HS-5 (cell line): ENCODE measurements around the gene SIVA1.

Source experiments
- DNase-seq: peaks from one replicate; pipeline ENCODE4 v3.0.0-alpha.2; 2012; ENCODE audit warnings: low read depth

SIVA1 gene

GRCh38 chr14:104751539-104752422 lies 1.2 kb upstream of the SIVA1 start:
- no peak for DNase-seq

DNA sequence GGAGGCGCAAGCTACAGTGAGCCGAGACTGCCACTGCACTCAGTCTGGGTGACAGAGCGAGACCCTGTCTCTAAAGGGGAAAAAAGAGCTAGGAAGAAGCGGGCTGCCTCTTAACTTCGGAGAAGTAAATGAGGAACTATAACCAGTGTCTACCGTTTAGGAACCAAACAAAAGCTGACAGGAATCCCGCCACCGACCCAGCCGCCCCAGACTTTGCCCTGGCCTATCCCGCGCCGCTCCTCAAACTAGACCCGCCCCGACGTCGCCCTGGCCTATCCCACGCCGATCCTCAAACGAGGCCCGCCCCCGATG lies 568 bp upstream of the SIVA1 start:
- DNase-seq = no peak

DNA sequence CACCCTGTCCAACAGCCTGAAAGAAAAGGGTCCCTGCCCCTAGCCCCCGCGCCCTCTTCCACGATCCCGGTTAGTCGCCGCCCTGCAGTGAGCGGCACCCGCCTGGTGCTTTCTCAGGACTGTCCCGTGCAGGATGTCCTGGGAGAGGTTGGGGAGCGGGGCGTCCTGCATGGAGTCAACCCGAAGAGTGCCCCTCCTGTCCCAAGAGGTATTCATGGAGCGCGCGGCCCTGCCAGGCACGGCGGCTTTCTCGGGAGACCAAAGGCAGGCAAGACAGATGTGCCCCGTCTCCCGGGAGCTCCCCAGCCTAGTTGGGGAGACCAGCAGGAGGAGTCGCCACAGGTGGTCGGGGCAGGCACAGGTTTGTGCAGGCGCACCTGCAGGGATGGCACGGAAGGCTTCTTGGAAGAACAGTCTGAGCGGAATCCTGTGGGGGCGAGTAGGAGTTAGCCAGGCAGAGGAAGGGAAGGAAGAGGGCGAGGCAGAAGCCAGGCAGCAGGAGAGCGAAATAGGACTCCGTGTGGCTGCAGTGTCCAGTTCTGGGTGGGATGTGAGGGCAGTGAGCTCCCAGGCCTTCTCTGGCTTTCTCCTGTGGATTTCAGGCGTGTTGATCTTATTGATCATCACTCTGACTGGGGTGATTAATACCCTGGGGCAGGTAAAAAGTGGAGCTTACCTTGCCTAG lies 723 bp downstream of the SIVA1 start:
- no peak for DNase-seq

DNA sequence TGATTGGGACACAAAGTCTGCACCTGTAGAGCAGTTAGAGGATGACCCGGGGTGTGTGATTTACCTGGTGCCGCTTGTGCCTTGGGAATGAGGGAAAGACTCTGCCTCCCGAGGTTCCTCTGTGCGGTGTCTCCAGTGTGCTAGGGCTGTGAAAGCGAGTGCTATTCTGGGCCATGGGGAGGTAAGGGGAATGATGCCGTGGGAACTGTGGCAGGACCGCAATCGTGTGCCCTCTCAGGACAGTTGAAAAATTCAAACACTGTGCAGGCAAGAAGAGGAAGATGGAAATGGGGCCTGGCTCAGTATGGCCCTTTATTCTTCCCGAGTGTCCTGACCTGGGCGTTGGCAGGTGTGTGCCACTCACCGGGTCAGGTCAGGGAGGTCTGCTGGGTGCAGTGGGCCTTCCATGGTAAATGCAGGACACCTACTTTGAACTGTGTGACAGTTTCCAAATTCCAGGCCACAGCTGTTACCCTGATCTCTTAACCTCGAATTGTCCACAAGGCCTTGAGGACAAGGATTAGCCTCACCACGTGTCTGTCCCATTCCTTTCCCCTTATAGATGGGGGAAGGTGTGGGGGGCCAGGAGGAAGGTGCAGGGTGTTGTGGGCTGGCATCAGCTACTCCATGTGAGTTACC lies 1.4 kb downstream of the SIVA1 start:
- DNase-seq = no peak

DNA sequence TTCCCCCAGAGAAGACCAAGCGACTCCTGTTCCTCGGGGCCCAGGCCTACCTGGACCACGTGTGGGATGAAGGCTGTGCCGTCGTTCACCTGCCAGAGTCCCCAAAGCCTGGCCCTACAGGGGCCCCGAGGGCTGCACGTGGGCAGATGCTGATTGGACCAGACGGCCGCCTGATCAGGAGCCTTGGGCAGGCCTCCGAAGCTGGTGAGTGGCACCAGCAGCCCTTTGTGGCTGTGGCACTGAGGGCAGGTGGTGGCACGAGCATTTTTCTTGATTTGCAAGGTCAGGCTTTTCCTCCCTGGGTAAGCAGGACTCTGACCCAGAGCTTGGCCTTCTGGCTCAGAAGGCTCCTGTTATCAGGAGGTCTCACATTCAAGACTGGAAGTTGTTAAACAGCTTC lies 2.7 kb downstream of the SIVA1 start:
- DNase-seq = no peak

DNA sequence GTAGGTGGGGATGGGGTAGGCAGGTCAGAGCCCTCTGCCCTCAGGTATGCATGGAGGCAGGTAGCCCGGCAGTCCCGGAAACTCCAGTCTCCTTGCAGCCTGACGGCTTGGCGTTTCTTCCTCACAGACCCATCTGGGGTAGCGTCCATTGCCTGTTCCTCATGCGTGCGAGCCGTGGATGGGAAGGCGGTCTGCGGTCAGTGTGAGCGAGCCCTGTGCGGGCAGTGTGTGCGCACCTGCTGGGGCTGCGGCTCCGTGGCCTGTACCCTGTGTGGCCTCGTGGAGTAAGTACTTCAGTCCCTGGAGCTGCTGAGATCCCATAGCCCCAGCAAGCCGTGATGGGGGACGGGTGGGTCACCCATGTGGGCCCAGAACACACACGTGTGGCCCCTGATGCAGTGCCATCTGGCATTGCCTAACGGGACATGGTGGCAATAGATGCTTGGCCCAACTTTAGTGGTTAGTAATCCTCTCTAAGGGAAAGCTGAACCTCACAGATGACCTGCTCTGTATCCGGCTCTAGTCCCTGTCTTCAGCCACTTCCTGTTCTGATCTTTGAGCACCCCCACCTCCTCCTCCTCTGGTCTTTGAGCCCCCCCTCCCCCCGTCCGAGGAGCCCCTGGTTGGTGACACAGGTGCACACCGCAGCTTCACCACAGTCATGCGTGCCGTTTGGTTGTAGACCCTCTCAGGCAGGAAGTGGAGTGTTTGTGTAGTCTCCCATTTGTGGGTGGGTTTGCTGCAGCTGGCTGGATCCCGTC lies 3.7 kb downstream of the SIVA1 start:
- no peak for DNase-seq

DNA sequence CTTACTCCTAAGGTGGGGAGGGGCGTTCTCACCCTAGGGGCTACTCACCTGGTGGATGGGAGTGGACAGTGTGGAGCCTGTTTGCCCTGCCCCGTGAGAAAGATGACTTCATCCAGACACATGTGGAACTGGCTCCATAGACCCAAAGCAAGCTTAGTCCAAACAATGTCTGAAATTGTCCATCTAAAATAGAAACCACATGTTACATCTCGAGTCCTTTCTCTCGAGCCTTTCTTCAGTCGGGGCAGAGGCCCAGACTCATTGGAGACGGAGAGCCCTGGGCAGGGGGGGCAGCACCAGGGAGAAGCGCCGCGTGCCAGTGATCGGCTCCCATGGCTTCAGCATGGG lies 4.3 kb downstream of the SIVA1 start:
- DNase-seq = no peak

DNA sequence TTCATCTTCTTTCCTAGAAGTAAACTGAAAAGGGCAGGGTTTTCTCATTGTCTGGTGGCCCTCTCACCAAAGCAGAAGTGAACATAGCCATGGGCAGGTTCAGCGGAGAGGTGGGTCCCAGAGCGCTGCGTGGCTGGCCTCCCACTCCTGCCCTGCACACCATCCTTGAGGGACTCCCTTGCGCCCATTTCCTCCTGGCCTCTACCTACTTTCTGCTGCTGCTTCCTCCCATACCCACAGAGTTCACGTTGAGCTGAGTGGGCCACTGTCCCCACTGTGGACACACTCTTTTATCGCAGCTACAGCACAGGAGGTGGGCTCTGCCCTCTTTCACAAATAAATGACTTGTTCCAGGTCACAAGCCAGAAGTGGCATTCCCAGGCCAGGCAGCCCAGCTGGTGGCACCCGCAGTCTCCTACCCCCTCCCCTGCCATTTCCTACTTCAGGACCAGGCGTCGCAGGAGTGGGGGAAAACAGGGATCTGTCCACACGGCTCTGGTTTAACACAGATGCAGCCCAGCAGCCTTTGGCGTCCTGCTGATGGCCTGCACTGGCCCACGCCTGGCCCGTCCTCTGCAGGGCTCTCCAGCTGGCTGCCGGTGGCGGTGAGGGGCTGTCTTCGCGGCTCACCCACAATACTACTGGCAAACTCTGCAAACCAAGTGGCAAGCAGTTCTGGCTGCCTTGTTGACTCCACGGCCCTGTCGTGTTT lies 4.9 kb downstream of the SIVA1 start:
- DNase-seq = no peak

DNA sequence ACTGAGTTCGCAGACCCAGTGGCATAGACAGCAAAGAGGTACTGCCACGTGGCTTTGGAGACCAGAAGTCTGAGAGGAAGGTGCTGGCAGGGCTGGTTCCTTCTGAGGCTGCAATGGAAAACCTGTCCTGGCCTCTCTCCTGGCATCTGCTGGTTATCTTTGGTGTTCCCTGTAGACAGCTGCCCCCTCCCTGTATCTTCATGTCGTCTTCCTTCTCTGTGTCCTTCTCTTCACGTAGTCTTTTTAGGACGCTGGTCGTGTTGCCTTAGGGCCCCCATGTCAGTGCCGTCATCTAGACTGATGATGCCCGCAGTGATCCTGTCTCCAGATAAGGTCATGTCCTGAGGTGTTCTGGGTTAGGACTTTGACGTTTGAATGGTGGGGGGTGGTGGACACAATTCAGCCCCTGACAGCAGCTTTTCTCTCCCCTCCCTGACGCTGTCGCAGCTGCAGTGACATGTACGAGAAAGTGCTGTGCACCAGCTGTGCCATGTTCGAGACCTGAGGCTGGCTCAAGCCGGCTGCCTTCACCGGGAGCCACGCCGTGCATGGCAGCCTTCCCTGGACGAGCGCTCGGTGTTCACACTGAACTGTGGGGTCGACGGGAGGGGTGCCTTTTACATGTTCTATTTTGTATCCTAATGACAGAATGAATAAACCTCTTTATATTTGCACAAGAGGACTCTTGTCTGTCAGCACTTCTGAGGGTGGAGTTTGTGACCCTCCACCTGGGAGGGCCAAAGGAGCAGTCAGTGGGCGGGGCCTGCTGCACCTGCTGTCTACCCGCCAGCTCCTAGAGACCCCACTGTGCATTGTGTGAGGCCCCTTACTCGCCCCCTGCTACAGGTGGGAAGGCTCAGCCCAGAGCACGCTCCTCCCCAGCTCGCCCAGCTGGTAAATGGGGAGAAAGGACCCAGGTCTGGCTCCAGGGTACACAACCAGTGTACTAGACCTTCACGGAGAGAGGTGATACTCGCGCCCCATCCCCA lies 6.3 kb downstream of the SIVA1 start:
- DNase-seq = no peak

DNA sequence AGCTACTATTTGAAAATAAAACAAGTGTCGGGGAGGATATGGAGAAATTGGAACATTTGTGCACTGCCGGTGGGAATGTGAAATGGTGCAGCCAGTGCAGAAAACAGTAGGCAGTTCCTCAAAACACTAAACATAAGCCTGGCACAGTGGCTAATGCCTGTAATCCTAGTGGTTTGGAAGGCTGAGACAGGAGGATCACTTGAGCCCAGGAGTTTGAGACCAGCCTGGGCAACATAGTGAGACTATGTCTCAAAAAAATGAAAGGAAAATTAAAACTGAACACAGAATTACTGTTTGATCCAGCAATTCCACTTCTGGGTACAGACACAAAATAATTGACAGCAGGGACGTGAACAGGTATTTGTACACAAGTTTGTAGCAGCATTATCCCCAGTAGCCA lies 12.6 kb downstream of the SIVA1 start:
- DNase-seq = no peak

DNA sequence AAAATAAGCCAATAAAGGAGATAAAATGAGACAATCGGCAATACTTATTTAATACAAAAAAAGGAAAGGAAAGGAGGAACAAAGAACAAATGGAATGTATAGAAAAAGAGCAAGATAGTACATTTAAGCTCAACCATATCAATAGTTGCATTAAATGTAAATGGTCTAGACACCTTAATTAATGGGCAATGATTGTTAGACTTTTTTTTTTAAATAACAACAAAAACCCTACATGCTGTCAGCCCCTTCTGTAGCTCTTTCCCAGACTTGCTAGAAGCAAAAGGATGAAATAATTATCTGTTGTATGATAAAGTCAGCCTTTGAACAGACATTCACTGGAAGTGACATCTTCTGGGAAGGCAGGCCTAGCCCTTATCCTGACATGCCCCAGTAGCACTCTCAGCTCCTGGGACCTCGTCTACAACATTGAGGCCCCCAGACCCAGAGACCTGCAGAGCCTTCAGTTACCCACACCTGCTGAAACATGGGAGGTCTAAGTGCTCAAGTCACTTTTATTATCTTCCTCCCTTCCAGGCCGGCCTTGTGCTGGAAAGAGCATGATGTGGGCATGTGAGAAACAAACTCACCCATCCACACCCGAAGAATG lies 13.4 kb downstream of the SIVA1 start:
- DNase-seq = no peak

DNA sequence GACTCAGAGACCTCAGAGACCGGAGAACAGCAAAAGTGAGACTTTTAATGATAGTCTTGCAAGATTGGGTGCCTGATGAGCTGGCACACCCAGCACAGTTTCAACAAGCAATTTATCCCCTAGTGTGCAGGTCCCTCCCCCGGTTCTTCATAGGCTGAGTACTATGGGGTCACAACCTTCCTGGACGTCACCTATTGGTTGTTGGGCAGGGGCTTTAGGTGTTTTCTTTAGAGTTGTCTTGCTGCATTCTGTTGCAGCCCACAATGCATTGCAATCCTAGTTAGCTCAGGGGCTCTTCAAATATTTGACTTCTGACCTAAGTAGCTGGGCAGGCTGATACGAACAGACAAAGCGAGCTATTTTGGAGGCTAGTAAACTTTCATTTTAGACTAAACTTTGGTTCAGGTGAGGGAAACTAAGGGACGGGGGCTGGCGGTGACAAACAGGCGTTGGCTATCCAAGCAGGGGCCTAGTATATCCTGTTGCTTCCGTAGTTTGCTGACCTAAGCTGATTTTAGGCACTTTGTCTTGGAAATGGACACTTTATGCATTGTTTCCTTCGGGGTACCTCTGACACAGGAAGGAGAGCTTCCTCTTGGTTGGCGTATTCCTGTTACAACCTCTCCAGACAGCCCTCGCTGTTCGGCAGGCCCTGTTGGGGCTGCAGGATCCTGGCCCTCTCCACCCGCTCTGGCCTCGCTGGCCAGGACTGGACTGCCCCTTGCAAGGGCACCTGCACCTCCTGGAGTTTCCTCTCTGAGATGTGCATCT lies 14.1 kb downstream of the SIVA1 start:
- DNase-seq = no peak

DNA sequence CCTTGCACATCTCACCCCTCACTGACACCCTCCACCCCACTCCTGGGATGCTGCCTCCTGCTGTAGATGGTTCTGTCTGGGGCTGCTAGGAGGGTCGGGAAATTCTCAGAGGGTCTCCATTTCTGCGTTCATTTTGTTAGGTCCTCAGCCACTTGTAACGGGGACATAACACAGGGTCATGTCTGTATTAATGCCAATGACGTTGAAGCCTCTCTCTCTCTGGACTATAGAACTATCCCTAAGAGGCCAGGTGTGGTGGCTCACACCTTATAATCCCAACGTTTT lies 14.6 kb downstream of the SIVA1 start:
- no peak for DNase-seq

DNA sequence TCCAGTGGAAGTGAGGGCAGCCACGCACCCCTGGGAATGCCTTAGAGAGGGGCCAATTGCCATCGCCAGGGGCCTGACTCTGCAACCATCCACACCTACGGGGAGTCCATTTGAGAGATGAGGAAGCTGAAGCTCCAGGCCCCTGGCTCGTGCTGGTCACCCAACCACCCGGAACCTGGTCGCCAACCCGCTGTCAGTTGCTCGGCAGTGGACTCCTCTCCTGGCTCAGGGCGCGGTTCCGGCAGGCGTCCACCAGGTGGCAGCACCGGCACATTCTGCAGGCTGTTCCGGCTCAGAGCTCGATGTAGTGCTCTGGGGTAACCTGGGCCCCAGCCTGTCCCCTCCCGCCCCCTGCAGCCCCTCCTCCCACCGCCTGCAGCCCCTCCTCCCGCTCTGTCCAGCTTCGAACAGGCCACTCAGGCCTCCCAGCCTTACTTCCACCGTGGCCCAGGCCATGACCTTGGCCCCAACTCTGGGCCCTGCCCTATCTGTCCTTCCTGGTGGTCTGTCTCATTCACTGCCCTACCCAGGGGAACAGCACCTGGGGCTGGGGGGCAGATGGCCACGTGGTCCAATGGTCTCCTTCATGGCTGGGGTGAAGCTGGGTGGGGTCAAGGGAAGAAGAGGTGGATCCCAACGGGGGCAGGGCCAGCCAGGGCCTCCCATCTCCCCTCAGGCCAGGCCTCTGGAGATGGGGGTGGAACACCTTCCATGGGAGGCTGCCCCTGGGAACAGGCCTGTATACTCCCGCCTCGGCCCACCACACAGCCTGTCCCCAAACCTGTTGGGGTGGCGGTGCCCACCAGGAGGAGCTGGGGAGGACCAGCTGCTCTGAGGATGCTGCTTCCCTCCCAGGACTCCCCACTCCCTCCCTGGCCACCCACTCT lies 15.7 kb downstream of the SIVA1 start:
- peak; percentile 14 for DNase-seq

- DNase-seq = no peak
These were observed 16.6 kb downstream of the SIVA1 start for GRCh38 chr14:104769324-104770071.

DNA sequence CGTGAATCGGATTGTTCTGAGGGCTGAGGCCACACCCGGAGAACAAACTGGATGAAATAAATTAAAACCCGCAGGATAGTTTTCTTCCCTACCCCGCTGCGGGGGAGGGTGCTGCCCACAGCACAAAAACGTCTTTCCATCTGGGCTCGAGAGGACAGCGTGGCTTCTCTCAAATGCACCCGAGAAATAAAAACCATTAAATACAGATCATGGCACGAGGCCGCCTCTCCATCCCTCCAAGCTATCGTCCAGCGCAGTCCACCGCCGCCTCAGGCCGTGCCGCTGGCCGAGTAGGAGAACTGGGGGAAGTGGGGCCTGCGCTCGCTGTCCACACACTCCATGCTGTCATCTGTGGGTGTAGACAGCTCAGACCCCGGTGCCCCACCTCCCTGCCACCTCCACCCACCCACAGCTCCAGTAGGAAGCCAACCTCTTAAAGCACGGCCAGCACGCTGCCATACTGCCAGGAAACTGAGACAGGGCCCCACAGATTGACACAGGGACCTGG lies 17.2 kb downstream of the SIVA1 start:
- no peak for DNase-seq

GRCh38 chr14:104770851-104771272 lies 17.9 kb downstream of the SIVA1 start:
- DNase-seq = no peak

GRCh38 chr14:104771374-104771773 lies 18.4 kb downstream of the SIVA1 start:
- DNase-seq = no peak
